HCEC 1CT (cell line): ENCODE results near the gene CDC14A.
"Not testable (repeated sequence)": the region's sequence is repeated elsewhere in the genome, so short reads cannot be mapped to it uniquely, and the experiment has no call there.

Experiments
- DNase-seq: peaks from one replicate; pipeline ENCODE4 v3.0.0-alpha.2; 2017

CDC14A gene, protein sequence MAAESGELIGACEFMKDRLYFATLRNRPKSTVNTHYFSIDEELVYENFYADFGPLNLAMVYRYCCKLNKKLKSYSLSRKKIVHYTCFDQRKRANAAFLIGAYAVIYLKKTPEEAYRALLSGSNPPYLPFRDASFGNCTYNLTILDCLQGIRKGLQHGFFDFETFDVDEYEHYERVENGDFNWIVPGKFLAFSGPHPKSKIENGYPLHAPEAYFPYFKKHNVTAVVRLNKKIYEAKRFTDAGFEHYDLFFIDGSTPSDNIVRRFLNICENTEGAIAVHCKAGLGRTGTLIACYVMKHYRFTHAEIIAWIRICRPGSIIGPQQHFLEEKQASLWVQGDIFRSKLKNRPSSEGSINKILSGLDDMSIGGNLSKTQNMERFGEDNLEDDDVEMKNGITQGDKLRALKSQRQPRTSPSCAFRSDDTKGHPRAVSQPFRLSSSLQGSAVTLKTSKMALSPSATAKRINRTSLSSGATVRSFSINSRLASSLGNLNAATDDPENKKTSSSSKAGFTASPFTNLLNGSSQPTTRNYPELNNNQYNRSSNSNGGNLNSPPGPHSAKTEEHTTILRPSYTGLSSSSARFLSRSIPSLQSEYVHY

GRCh38 chr1:100352267-100353070 is at the start of gene CDC14A:
Gene CDC14A (plus strand): TSS chr1:100352506. CDS start chr1:100352955, 449 bp downstream.
- DNase-seq: peak; percentile 98

DNA sequence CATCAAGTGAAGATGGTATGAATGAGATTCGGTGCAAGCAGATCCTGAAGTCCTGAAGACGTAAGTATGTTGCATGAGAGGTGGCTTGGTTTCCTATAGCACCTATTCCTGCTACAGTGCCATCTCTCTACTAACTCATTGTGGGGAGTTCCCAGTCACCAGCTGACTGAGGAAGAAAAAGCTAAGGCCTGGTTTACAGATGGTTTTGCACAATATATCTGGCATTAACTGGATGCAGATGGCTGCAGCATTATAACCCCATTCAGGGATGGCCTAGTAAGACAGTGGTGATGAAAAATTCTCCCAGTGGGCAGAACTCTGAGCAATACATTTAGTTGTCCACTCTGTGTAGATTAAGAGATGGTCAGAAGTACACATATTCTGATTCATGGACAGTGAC is 49.6 kb upstream of the CDC14A start:
- DNase-seq: no peak

GRCh38 chr1:100304227-100304626 is 48.1 kb upstream of the CDC14A start:
- no peak for DNase-seq

DNA sequence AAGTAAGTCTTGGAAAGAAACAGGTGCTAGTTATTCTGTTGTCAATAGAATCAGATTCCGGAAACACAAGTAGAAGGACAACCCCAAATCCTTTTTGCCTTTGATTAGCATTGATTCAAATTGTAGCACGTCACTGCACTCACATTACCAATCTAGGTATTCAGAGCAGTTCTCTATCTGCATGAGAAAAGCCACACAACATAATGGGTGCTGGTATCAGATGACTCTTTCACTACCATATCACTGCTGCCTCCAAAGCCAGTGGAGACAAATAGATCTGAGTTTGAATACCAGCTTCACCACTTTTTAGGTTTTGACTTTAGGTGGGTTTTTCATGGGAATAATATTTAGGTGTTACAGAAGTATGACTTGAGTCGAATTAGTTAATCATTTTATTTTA is 47.4 kb upstream of the CDC14A start:
- DNase-seq: no peak

GRCh38 chr1:100305954-100306353 is 46.4 kb upstream of the CDC14A start:
- no peak for DNase-seq

- no peak for DNase-seq
Observed at GRCh38 chr1:100306735-100307313, 45.5 kb upstream of the CDC14A start.

GRCh38 chr1:100308777-100309176 is 43.5 kb upstream of the CDC14A start:
- peak; percentile 73 for DNase-seq

GRCh38 chr1:100309863-100310262 is 42.4 kb upstream of the CDC14A start:
- DNase-seq: no peak

GRCh38 chr1:100313382-100313781 is 38.9 kb upstream of the CDC14A start:
- no peak for DNase-seq

- no peak for DNase-seq
Observed at GRCh38 chr1:100316622-100317021, 35.7 kb upstream of the CDC14A start.

- no peak for DNase-seq
Observed at GRCh38 chr1:100320311-100321099, 31.8 kb upstream of the CDC14A start.

DNA sequence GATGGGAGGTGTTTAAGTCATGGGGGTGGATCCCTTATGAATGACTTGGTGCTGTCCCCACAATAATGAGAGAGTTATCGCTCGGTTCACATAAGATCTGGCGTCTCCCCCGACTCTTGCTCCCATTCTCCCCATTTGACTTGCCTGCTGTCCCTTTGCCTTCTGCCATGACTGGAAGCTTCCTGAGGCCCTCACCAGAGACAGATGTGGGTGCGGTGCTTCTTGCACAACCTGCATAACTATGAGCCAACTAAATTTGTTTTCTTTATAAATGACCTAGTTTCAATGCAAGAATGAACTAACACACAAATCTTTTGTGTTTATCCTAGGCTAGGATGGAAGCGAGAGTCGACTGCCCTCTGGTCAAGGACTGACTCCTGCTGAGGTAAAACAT is 31.2 kb upstream of the CDC14A start:
- DNase-seq: no peak

DNA sequence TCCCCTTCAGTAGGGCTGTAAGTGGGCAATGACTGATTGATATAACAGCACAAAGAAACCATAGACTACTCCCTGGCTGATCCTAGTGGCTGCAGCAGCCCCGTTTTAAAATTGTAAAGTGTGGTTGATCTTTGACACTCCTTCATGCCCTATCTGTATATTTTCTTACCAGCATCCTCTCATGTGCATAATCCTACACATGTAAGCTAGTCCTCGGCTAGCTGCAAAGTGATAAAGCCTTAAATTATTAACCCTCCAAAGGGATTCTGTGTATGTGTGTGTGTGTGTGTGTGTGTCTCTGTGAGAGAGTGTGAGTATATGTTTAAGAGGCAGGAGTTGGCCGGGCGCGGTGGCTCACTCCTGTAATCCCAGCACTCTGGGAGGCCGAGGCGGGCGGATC is 30.8 kb upstream of the CDC14A start:
- DNase-seq: no peak

- peak; percentile 43 for DNase-seq
Observed at GRCh38 chr1:100322436-100323211, 29.7 kb upstream of the CDC14A start.

DNA sequence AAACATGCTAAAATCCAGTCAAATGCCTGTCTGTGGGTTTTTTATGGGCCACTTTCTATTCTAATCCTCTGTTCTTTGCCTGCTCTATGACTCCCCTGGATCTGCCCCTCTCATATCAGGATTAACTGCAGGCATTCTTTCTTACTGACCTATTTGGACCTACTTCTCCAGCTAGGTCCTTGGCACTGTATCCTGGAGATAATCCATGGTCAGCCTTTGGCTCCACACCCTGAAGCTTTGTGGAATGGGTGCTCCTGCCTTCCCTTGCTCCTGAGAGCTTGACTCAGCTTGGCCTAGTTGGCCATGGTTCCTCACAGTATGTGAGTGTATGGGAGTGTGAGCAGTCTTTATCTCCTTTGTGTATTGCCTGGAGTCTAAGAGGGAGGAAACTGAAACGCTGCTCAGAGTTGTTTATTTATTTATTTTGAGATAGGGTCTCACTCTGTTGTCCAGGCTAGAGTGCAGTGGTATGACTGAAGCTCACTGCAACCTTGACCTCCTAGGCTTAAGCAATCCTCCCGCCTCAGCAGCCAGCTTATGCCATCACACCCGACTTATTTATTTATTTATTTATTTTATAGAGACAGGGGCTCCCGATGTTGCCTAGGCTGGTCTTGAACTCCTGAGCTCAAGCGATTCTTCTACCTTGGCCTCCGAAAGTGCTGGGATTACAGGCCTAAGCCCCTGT is 28.7 kb upstream of the CDC14A start:
- no peak for DNase-seq

DNA sequence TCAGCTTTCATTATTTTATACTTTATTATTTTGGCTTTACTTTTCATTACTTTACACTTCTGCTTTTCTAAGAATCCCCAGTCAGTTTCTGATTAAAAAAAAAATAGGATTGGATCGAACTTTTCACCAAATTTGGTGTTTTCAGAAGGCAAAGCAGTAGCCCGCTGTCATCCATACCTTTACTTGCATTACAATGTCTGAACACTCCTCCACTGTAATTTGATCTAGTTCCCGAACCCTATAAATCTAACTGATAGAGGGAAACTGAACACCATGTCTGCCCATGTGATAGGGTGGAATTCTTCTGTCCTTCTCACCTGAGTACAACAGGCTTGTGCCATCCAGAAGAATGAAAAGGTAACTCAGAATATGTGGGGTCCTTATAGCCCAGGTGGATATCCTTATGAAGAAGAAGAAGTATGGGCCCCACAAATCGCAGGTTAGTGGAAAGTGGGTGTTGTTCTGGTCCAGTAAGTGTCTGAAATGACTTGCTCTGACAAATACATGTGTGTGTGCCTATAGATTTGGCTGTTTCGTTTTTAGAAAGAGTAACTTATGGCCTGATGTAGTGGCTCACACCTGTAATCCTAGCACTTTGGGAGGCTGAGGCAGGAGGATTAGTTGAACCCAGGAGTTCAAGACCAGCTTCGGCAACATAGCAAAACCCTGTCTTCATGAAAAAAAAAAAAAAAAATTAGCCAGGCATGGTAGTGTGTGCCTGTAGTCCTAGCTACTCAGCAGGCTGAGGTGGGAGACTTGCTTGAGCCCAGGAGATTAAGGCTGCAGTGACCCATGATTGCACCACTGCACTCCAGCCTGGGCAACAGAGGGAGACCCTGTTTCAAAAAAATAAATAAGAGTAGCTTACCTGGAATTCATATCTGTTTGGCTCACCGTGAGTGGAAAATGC is 26.6 kb upstream of the CDC14A start:
- DNase-seq: no peak

DNA sequence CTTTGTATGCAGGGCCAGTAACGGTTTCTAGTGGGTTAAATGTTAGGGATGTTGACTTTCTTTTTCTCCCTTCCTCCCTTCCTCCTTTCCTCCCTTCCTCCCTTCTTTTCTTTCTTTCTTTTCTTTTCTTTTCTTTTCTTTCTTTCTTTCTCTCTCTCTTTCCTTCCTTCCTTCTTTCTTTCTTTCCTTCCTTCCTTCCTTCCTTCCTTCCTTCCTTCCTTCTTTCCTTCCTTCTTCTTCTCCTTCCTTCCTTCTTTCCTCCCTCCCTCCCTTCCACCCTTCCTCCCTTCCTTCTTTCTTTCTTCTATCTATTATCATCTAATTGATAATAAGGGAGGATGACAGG is 26.0 kb upstream of the CDC14A start:
- DNase-seq: not testable (repeated sequence)

DNA sequence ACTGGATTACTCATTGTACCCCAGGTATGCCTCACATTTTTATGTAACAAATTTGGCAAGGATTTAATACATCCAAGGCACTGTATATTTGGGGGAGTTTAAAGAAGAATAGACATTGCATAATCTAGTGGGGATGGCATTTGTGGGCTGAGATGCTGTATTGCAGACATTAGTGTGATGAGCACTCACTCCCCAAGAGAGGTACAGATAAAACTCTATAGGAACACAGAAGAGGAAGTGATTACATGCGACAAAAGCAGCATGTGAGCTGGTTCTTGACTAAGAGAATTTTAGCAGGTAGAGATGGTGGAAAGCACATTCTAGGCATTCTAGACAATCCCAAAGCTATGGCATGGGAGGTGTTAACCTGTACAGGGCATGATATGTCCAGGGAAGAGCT is 24.2 kb upstream of the CDC14A start:
- DNase-seq: no peak

DNA sequence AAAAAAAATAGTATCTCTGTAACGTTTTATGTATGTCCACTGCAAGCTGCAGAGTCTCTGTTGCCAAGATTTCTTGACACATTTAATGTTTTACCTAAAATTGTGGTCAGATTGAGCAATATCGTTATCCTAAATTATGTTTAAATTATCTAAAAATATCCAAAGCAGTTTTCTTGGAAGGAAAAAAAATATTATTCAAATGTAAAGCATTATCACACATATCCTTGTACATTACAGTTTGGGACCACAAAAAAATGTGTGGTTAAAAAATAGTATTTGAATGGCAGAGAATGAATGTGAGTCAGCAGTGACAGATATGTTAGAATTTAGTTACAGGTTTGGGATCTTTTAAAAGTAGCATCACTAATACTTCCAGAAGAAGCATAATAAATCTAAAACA is 21.2 kb upstream of the CDC14A start:
- DNase-seq: not testable (repeated sequence)

DNA sequence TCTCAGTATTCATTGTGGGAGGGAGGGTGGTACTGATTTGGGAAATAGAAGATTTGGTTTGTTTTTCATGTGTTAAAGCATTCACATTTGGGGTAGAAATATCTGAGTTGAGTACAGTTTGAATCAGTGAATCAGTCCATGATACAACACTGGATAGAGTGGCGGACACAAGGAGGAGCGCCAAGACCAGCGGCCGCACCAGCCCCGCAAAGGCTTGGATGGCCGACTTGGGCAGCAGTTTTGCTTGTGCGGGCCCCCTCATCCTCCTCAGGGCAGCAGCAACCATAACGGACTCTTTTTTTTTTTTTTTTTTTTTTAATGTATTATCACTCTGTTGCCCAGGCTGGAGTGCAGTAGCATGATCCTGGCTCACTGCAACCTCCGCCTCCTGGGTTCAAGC is 20.0 kb upstream of the CDC14A start:
- DNase-seq: no peak
